CD4-positive, alpha-beta T cell treated with Interleukin-4 for 1 hour (primary cell): ENCODE data around the gene CCDC32.
A peak's percentile ranks its signal among the peaks of the same experiment; 100 is the strongest.

Experiments used
- DNase-seq, 2 donors: peaks; one replicate each; pipeline ENCODE4 v3.0.0-alpha.2; 2020 to 2022

CCDC32 gene

GRCh38 chr15:40565333-40566238 lies 744 bp upstream of the CCDC32 start:
- no peak for DNase-seq

GRCh38 chr15:40563426-40563825 lies 1.4 kb downstream of the CCDC32 start:
- no peak for DNase-seq

- DNase-seq, result no peak
Observed at GRCh38 chr15:40562691-40563090, 2.2 kb downstream of the CCDC32 start.

GRCh38 chr15:40558952-40559742 lies 5.7 kb downstream of the CCDC32 start:
- DNase-seq, result no peak

- DNase-seq, result no peak
Observed at GRCh38 chr15:40555876-40556275, 9.0 kb downstream of the CCDC32 start.

- DNase-seq, result no peak
Observed at GRCh38 chr15:40554161-40554525, 10.7 kb downstream of the CCDC32 start.

GRCh38 chr15:40550341-40551037 lies 14.4 kb downstream of the CCDC32 start:
- DNase-seq, result peak; percentile 13 to 42

- DNase-seq, result no peak
Observed at GRCh38 chr15:40549894-40550293, 14.9 kb downstream of the CCDC32 start.

GRCh38 chr15:40548610-40549009 lies 16.2 kb downstream of the CCDC32 start:
- no peak for DNase-seq

GRCh38 chr15:40545457-40545856 lies 19.4 kb downstream of the CCDC32 start:
- no peak for DNase-seq

GRCh38 chr15:40543631-40544294 lies 21.1 kb downstream of the CCDC32 start:
- DNase-seq, result no peak

- DNase-seq, result no peak
Observed at GRCh38 chr15:40543082-40543481, 21.8 kb downstream of the CCDC32 start.

- no peak for DNase-seq
Observed at GRCh38 chr15:40538976-40539375, 25.9 kb downstream of the CCDC32 start.

GRCh38 chr15:40536501-40536900 lies 28.3 kb downstream of the CCDC32 start:
- no peak for DNase-seq

GRCh38 chr15:40534371-40534770 lies 30.5 kb downstream of the CCDC32 start:
- no peak for DNase-seq

- DNase-seq, result no peak
Observed at GRCh38 chr15:40533763-40534364, 31.0 kb downstream of the CCDC32 start.

GRCh38 chr15:40528801-40529200 lies 36.0 kb downstream of the CCDC32 start:
- no peak for DNase-seq

GRCh38 chr15:40525855-40526254 lies 39.0 kb downstream of the CCDC32 start:
- DNase-seq, result no peak

GRCh38 chr15:40523611-40524010 lies 41.2 kb downstream of the CCDC32 start:
- DNase-seq, result no peak

- DNase-seq, result no peak
Observed at GRCh38 chr15:40516322-40516721, 48.5 kb downstream of the CCDC32 start.

GRCh38 chr15:40513609-40514008 lies 51.2 kb downstream of the CCDC32 start:
- DNase-seq, result no peak

- DNase-seq, result no peak
Observed at GRCh38 chr15:40512440-40512839, 52.4 kb downstream of the CCDC32 start.
